Cerebellar nuclear complex (tissue), 1 donor: Measurements from ENCODE around the gene TRIM47.

Experiments
- DNase-seq, 2 experiments: peaks; one replicate each; lab custom pipeline; 2025; lab: John Stamatoyannopoulos, UW

TRIM47 gene

GRCh38 chr17:75847614-75848522 lies 30.5 kb downstream of the TRIM47 start:
- no peak for DNase-seq

DNA sequence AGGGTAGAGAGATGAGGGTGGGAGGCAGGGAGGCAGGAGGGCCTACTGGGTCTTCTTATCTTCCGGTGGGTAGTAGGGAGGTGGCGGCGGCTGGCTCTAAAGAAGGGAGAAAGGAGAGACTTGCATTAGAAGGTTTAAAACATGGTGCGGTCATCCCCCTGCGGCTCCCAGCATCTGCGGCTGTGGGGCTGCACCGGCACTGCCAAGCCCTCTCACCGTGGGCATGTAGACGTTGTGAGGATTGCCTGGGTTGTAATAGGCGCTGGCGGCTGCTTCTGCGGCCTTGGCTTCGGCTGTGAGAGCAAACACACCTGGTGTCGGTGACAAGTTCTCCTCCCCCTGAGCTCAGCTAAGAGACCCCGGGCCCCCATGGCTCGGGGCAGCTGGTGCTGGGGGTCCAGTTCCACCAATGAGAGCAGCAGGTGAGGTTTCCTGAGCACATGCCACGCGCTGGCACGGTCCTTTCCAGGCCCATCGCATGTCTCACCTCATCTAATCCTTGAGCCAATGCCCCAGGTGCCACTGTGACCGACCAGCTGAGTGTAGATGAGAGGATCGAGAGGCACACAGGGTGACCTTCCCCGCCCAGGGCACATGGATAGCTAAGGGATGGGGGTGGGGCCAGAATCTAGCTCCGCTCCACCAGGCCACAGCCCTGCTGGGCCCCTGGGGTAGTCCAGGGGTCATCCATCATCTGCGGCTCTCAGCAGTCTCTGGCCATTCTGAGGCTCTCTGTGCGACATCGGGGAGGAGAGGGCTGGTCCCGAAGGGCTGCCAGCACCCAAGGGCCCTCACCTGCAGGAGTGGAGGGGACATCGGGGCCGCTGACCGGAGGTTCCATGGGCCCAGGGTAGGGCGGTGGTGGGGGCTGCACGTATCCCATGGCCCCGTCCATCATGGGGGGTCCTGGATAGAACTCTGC lies 31.4 kb downstream of the TRIM47 start:
- no peak for DNase-seq

- DNase-seq = no peak
These were observed 32.3 kb downstream of the TRIM47 start for GRCh38 chr17:75845933-75846691.

GRCh38 chr17:75845058-75845711 lies 33.2 kb downstream of the TRIM47 start:
- no peak for DNase-seq

DNA sequence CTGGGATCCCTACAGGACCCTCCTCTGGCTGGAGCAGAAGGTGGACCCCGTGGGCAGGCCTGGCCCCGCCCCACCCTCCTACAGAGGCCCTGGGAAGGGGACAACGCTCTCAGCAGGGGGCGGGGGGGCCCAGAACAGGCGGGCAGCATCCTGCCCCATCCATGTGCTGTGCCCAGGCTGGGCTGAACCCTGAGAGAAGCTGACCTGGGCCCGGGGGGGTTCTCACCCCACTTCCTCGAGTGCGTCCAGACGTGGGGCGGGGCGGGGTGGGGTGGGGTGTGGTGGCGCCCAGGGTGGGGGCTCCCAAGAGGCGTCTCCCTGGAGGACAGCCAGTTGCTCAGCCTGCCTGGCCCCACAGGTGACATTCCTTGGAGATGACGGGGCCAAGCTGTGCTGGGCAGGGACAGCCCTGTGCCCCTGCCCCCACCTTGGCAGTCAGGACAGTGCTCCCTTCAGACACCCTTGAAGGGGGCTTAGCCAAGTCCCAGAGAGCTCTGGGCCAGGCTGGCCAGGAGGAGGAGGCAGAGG lies 33.8 kb downstream of the TRIM47 start:
- no peak for DNase-seq

DNA sequence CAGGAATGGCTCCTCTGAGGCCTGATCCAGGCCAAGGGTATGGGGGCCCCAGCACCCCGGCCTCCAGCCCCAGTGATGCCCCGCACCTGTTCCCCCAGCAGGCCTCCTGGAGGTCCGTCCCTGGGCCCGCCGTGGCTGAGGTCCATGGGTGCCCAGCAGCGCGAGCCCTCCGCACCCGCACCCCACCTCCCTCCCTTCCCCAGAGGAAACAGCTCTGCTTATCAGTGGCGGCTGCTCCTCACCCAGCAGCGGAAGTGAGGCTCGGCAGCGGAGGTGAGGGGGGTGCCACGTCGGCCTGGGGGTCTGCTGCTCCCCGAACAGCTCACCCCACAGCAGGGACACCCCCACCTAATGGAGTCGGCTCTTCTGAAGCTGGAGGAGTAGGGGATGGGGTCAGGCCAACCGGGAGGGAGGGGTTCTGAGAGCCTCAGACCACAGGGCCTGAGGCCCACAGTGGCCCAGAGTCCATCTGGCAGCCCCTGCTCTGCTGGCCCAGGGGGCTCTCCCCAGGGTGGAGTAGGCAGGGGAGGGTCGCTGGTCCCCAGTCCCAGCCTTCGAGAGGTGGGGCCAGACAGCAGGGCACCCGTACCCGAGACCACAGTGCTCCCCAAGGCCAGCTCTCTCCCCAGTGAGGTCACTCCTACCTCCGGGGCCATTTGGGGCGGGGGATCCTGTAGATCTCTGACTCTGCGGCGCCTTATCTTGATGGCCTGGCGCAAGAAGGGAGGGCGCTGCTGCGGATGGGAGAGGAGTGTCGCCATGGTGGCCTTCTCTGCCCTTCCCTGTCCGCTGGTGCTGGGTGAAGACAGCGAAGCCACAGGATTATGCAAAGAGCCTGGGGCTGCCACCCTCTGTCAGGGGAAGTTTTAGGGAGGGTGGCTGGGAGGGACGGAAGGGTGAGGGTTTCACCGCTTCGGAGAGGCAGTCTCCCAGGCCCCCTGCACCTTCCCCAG lies 34.5 kb downstream of the TRIM47 start, which contains the start of gene UNC13D:
Gene UNC13D, minus strand, starts transcription at position 828 of the 953 bp plus-strand sequence. Its CDS starts 67 bp downstream, at position 761.
- DNase-seq = no peak

DNA sequence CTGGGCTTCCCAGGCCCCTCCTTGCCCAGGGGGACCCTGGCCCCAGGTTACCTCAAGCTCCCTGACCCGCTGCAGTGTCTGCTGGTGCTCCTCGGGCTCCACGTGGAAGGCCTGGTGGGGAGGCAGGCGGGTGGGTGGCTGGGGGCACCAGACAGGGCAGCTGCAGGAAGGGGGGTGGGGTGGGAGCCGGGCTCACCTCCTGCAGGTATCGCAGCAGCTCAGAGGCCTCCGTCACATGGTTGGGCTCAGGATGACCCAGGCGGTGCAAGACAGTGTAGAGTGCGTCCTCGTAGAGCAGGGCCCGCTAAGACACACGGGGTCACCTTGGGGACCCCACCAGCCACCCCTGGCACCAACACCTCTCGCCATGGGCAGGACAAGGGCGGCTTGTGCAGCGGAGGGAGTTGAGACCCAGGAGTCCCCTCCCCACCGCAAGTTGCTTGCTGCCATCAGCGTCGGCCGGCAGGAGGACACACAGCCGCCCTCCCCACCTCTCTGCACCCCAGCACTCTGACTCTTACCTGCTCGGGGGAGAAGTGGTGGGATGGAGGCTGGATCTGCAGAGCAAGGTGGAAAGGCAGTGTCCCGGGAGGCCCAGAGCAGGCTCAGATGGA lies 35.3 kb downstream of the TRIM47 start:
- no peak for DNase-seq

- DNase-seq = no peak
These were observed 36.0 kb downstream of the TRIM47 start for GRCh38 chr17:75842411-75842810.

GRCh38 chr17:75840799-75841164 lies 37.6 kb downstream of the TRIM47 start:
- no peak for DNase-seq

DNA sequence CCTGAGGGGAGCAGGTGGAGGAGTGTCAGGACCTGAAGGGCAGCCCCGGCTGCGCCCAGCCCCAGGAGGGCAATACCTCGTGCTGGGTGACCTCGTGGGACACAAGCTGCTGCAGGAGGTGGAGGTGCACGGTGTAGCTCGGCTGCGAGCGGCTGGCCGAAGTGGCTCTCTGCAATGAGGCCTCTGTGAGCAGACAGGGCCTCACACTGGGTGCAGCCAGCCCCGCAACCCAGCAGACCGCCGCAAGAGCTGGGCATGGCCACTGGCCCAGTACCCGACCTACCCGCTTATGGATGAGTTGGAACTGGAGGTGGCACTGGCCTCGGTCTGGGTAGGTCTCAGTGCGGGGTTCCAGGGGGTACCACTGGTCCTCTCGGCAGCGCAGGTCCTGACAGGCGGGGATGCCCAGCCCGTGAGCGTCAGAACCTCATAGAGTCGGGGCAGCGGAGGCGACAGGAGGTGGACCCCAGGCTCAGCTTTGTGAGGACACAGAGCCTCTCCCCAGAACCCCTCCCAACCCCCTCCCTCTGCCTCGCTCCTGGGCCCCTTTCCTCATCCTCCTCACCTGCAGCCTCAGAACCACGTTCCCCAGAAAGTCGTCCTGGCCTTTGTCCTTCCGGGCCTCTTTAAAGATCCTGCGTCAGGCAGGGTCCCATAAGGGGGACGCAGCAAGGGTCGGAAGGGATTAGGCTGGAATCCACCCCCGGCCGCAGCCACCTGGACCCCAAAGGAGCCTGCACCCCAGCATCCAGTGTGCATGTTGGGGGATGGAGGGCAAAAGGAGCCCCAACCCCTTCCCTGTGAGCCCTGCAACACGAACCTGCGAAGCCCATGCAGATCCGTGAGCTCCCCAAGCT lies 38.2 kb downstream of the TRIM47 start:
- DNase-seq = no peak

GRCh38 chr17:75838410-75838809 lies 40.0 kb downstream of the TRIM47 start:
- DNase-seq = no peak

DNA sequence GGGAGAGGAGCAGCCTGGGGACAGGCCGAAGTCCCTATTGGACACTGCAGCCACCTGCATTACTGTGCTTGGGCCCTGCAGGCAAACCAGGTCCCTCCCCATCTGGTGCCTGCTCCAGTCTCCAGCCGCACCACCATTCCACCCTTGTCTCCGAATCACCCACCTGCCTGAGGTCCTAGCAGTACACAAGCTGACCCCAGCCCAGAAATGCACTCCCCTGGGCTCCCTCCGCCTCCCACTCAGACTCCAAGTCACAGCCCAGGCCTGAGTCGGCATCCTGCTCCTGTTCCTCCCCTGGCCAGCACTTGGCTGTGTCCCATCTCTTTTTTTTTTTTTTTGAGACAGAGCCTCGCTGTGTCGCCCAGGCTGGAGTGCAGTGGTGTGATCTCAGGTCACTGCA lies 40.5 kb downstream of the TRIM47 start:
- DNase-seq = no peak

DNA sequence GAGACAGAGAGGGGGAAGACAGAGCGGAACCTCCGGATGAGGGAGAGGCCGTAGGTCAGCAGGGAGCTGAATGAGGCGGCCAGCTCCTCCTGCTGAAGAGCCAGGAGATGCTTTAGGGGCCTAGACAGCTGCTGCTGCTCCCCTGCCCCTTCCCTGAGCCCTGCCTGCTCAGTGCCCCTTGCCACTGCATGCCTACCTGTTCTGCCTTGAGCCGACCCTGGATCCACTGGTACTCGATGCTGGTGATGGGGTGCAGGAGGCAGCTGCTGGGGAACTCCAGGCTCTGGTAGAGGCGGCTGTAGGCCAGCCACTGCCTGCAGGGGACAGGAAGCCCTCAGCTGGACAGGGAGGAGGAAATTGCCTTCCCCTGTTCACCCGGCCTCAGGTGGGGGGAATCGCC lies 41.8 kb downstream of the TRIM47 start:
- no peak for DNase-seq

GRCh38 chr17:75835654-75835987 lies 42.8 kb downstream of the TRIM47 start:
- no peak for DNase-seq

- no peak for DNase-seq
These were observed 43.3 kb downstream of the TRIM47 start for GRCh38 chr17:75834928-75835653.

GRCh38 chr17:75834279-75834920 lies 44.0 kb downstream of the TRIM47 start:
- no peak for DNase-seq

- DNase-seq = no peak
These were observed 45.6 kb downstream of the TRIM47 start for GRCh38 chr17:75832652-75833400.
